ENCODE results near the gene BHLHA9.

BHLHA9 gene

GRCh38 chr17:1227365-1227764 is 42.9 kb upstream of the BHLHA9 start:
- Mint-ChIP-seq H3K4me3 (peak overlapping the region; percentile 84), H3K36me3 (ENCODE audit: low read depth) (peaks cover 5% of the 10 kb centered on the region), H3K9me3 (peaks cover 12% of the 10 kb centered on the region), H3K27ac (no peak overlapping the region), H3K27me3 (ENCODE audit: low read depth, poor library complexity) (peaks cover 78% of the 10 kb centered on the region), H3K4me1 (peaks cover 43% of the 10 kb centered on the region)
- TF ChIP-seq CTCF (IDR thresholded peaks at IDR 0.05), result no peak
- DNase-seq, result no peak

DNA sequence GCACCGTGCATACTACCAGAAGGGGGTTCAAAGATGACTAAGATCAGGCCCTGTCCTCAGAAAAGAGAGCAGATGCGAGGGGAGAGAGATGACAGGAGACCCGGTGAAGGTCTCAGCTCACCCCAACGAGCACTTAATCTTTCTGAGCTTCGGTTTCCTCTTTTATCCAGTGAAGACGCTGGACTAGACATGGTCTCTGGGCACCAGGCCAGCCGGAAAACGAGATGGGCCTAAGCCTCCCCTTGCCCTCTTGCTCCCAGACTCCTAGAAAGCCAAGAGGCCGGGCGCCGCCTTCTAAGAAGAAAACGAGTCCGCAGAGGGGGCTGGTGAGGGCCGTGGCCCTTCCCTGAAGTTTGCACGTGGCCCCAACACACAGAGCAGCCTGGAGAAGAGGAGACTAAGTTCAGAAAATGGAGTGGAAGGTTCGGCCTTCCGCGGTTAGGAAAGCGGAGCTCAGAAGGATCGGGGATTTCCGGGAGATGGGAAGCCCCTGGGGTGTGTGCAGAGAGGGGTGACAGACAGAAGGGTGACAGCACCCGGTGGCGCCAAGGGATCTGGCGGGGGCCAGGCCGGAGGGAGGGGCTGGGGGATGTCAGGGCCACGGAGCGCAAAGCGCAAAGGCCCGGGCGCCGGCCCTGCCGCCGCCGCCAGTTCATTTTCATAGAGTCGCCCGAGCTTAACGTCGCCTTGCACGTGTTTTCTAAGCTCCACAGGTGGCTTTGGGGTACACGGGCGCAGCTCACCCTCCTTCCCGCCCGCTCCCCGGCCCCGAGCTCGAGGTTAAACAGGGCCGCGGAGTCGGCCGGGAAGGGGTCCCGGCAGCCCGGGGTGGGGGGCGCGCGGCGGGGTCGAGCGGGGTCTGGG is 42.1 kb upstream of the BHLHA9 start:
- TF ChIP-seq CTCF (IDR thresholded peaks at IDR 0.05), result no peak
- H3K27me3 Mint-ChIP-seq (ENCODE audit: low read depth, poor library complexity), result peaks cover 82% of the 10 kb centered on the region
- H3K4me1 Mint-ChIP-seq, result peaks cover 43% of the 10 kb centered on the region
- H3K9me3 Mint-ChIP-seq, result peaks cover 12% of the 10 kb centered on the region
- H3K27ac Mint-ChIP-seq, result no peak overlapping the region
- H3K4me3 Mint-ChIP-seq, result peak overlapping the region; percentile 84
- peaks cover 5% of the 10 kb centered on the region for H3K36me3 Mint-ChIP-seq (ENCODE audit: low read depth)
- DNase-seq, result peak; percentile 31

GRCh38 chr17:1228781-1229348 is 41.4 kb upstream of the BHLHA9 start:
- peaks cover 76% of the 10 kb centered on the region for H3K27me3 Mint-ChIP-seq (ENCODE audit: low read depth, poor library complexity)
- H3K9me3 Mint-ChIP-seq, result peaks cover 12% of the 10 kb centered on the region
- H3K4me3 Mint-ChIP-seq, result no peak overlapping the region
- H3K36me3 Mint-ChIP-seq (ENCODE audit: low read depth), result peaks cover 5% of the 10 kb centered on the region
- H3K27ac Mint-ChIP-seq, result no peak overlapping the region
- H3K4me1 Mint-ChIP-seq, result peaks cover 37% of the 10 kb centered on the region
- peak; percentile 31 for DNase-seq
- no peak for TF ChIP-seq CTCF (IDR thresholded peaks at IDR 0.05)

DNA sequence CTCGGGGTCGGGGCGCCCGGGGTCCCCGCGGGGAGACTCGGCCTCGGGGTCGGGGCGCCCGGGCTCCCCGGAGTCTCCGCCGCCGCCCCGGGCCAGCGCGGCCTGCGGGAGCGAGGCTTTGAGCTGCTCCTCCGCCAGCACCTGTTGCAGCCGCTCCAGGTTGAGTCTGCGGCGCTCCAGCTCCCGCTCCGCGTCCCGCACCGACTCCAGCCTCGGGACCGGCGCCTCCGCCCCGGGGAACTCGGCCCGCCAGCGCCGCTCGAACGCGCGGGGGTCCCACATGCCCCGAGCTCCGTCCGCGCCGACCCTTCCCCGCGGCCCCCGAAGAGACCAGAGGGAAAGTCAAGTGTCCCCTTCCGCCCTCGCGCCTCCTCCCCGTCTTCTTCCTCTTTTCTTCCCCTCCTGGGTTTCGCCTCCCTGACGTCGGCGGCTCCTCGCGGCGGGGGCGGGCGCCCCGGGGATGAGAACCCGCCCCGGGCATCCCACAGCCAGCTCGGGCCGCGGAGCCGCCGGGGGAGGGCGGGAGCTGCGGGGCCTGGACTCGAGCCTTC is 40.8 kb upstream of the BHLHA9 start:
- Mint-ChIP-seq H3K9me3 (peaks cover 12% of the 10 kb centered on the region), H3K4me3 (peak overlapping the region; percentile 62), H3K27me3 (ENCODE audit: low read depth, poor library complexity) (peaks cover 77% of the 10 kb centered on the region), H3K4me1 (peaks cover 35% of the 10 kb centered on the region), H3K27ac (no peak overlapping the region), H3K36me3 (ENCODE audit: low read depth) (peaks cover 5% of the 10 kb centered on the region)
- TF ChIP-seq CTCF (IDR thresholded peaks at IDR 0.05), result no peak
- peak; percentile 50 for DNase-seq

- peak overlapping the region; percentile 84 for H3K4me3 Mint-ChIP-seq
- peaks cover 12% of the 10 kb centered on the region for H3K9me3 Mint-ChIP-seq
- peaks cover 33% of the 10 kb centered on the region for H3K4me1 Mint-ChIP-seq
- H3K27ac Mint-ChIP-seq, result no peak overlapping the region
- no peak for TF ChIP-seq CTCF (IDR thresholded peaks at IDR 0.05)
- DNase-seq, result no peak
- peaks cover 79% of the 10 kb centered on the region for H3K27me3 Mint-ChIP-seq (ENCODE audit: low read depth, poor library complexity)
- peaks cover 5% of the 10 kb centered on the region for H3K36me3 Mint-ChIP-seq (ENCODE audit: low read depth)
Measured at GRCh38 chr17:1229900-1230501, 40.2 kb upstream of the BHLHA9 start.
